Mesenchymal stem cell (in vitro differentiated cells and primary cell): ENCODE results near the gene ELMO1.

Experiments
- DNase-seq: peaks from one replicate; pipeline ENCODE4 v3.0.0-alpha.2; 2013
- H2AFZ ChIP-seq: one replicate; pipeline ENCODE4 v1.6.1; 2013; ENCODE audit warnings: low read depth, mild to moderate bottlenecking, control low read depth, inconsistent platforms, low read length, moderate library complexity
- H2AK5ac ChIP-seq: 2 replicates; pipeline ENCODE4 v1.6.1; 2013; ENCODE audit warnings: low read length, moderate library complexity, mild to moderate bottlenecking, inconsistent platforms; ENCODE audit not compliant: severe bottlenecking
- H2BK120ac ChIP-seq: one replicate; pipeline ENCODE4 v1.6.1; 2013; ENCODE audit warnings: low read depth, mild to moderate bottlenecking, inconsistent platforms, low read length, moderate library complexity
- H2BK12ac ChIP-seq, 2 experiments: one replicate each; pipeline ENCODE4 v1.6.1; 2013; ENCODE audit warnings: inconsistent platforms in 2 of 2, low read length in 2 of 2, mild to moderate bottlenecking in 2 of 2, moderate library complexity in 2 of 2, control low read depth in 1 of 2
- H2BK15ac ChIP-seq: one replicate; pipeline ENCODE4 v1.6.1; 2013; ENCODE audit warnings: mild to moderate bottlenecking, low read depth, inconsistent platforms; ENCODE audit not compliant: poor library complexity, severe bottlenecking
- H2BK5ac ChIP-seq: 2 replicates; pipeline ENCODE4 v1.6.1; 2013; ENCODE audit warnings: low read depth, mild to moderate bottlenecking, low read length, control low read depth, inconsistent platforms; ENCODE audit not compliant: poor library complexity, severe bottlenecking
- H3K14ac ChIP-seq, 2 experiments: one replicate each; pipeline ENCODE4 v1.6.1; 2013; ENCODE audit warnings: inconsistent platforms in 2 of 2, low read length in 2 of 2, control low read depth in 1 of 2, mild to moderate bottlenecking in 1 of 2, moderate library complexity in 1 of 2
- H3K18ac ChIP-seq, 2 experiments: one replicate each; pipeline ENCODE4 v1.6.1; 2013; ENCODE audit warnings: inconsistent platforms in 2 of 2, low read length in 2 of 2, control low read depth in 1 of 2, low read depth in 1 of 2, mild to moderate bottlenecking in 1 of 2
- H3K23ac ChIP-seq, 2 experiments: one replicate each; pipeline ENCODE4 v1.6.1; 2013; ENCODE audit warnings: inconsistent platforms in 2 of 2, low read length in 2 of 2, mild to moderate bottlenecking in 2 of 2, moderate library complexity in 2 of 2, control low read depth in 1 of 2
- H3K27ac ChIP-seq: 2 replicates; pipeline ENCODE4 v1.5.1; 2013; ENCODE audit warnings: mild to moderate bottlenecking, moderate library complexity, low read length, control low read depth, inconsistent platforms; ENCODE audit not compliant: poor library complexity, severe bottlenecking
- H3K27me3 ChIP-seq, 2 experiments: 2 replicates each; pipeline versions ENCODE4 v1.6.1 to v1.7.0; 2013; ENCODE audit warnings: low read length in 2 of 2, mild to moderate bottlenecking in 2 of 2, moderate library complexity in 2 of 2, control low read depth in 1 of 2, inconsistent platforms in 1 of 2; ENCODE audit not compliant: control insufficient read depth in 1 of 2, insufficient read depth in 1 of 2
- H3K36me3 ChIP-seq, 2 experiments: 2 replicates each; pipeline versions ENCODE4 v1.6.1 to v1.7.0; 2013; ENCODE audit warnings: low read length in 2 of 2, control low read depth in 1 of 2, inconsistent platforms in 1 of 2, low read depth in 1 of 2, mild to moderate bottlenecking in 1 of 2; ENCODE audit not compliant: insufficient read depth in 2 of 2, control insufficient read depth in 1 of 2
- H3K4ac ChIP-seq, 2 experiments: one replicate each; pipeline ENCODE4 v1.6.1; 2013; ENCODE audit warnings: inconsistent platforms in 2 of 2, low read length in 2 of 2, mild to moderate bottlenecking in 2 of 2, moderate library complexity in 2 of 2, control low read depth in 1 of 2, low read depth in 1 of 2
- H3K4me1 ChIP-seq: 2 replicates; pipeline ENCODE4 v1.6.1; 2013; ENCODE audit warnings: low read depth, low read length, control low read depth; ENCODE audit not compliant: control insufficient read depth, insufficient read depth
- H3K4me2 ChIP-seq: 2 replicates; pipeline ENCODE4 v1.6.1; 2013; ENCODE audit warnings: low read length, mild to moderate bottlenecking, inconsistent platforms; ENCODE audit not compliant: poor library complexity, severe bottlenecking
- H3K4me3 ChIP-seq, 2 experiments: 2 replicates each; pipeline versions ENCODE4 v1.5.1 to v1.7.0; 2013; ENCODE audit warnings: low read length in 2 of 2, mild to moderate bottlenecking in 2 of 2, control low read depth in 1 of 2, low read depth in 1 of 2; ENCODE audit not compliant: insufficient read depth in 1 of 2
- H3K79me1 ChIP-seq: replicated peaks from 2 replicates; pipeline ENCODE4 v1.6.1; 2013; ENCODE audit warnings: mild to moderate bottlenecking, control low read depth, low read length, inconsistent platforms; ENCODE audit not compliant: poor library complexity, severe bottlenecking
- H3K9ac ChIP-seq: 2 replicates; pipeline ENCODE4 v1.7.0; 2013; ENCODE audit warnings: mild to moderate bottlenecking, low read length, moderate library complexity
- H3K9me3 ChIP-seq: 2 replicates; pipeline ENCODE4 v1.7.0; 2013; ENCODE audit warnings: mild to moderate bottlenecking, low read length; ENCODE audit not compliant: control insufficient read depth
- H4K8ac ChIP-seq: one replicate; pipeline ENCODE4 v1.6.1; 2013; ENCODE audit warnings: inconsistent platforms, mild to moderate bottlenecking, low read length, moderate library complexity
- H4K91ac ChIP-seq: one replicate; pipeline ENCODE4 v1.6.1; 2013; ENCODE audit warnings: mild to moderate bottlenecking, low read length, inconsistent platforms
- WGBS: methylation state at CpG from one replicate; pipeline ENCODE4 v1.1.7; 2013; ENCODE audit warnings: mixed read lengths; 5-methylcytosine and 5-hydroxymethylcytosine counted together

The ELMO1 gene

GRCh38 chr7:36871355-36871738 is 577.3 kb downstream of the ELMO1 start:
- H2BK5ac ChIP-seq, result no peak overlapping the region
- H3K9me3 ChIP-seq, result no peaks in the 10 kb centered on the region
- H3K23ac ChIP-seq, result no peak overlapping the region
- H3K4me1 ChIP-seq, result peaks cover 6% of the 10 kb centered on the region
- H2BK120ac ChIP-seq, result no peak overlapping the region
- no peak overlapping the region for H3K14ac ChIP-seq
- no peak overlapping the region for H3K4me3 ChIP-seq
- no peak overlapping the region for H2AK5ac ChIP-seq
- WGBS, result 100% methylated on average over 1 of the region's 1 CpG
- H2BK12ac ChIP-seq, result no peak overlapping the region
- no peak overlapping the region for H2AFZ ChIP-seq
- DNase-seq, result no peak
- no peak overlapping the region for H3K4me2 ChIP-seq
- H4K91ac ChIP-seq, result no peak overlapping the region
- no peak overlapping the region for H4K8ac ChIP-seq
- no peaks in the 10 kb centered on the region for H3K36me3 ChIP-seq
- H3K27ac ChIP-seq, result no peak overlapping the region
- no peak overlapping the region for H3K4ac ChIP-seq
- no peaks in the 10 kb centered on the region for H3K79me1 ChIP-seq
- peaks cover 0 to 10% of the 10 kb centered on the region in 2 experiments for H3K27me3 ChIP-seq
- H3K18ac ChIP-seq, result no peak overlapping the region
- H2BK15ac ChIP-seq, result no peak overlapping the region
- H3K9ac ChIP-seq, result no peak overlapping the region

- DNase-seq, result no peak
- H3K4me1 ChIP-seq, result peaks cover 6% of the 10 kb centered on the region
- H3K79me1 ChIP-seq, result no peaks in the 10 kb centered on the region
- no peak overlapping the region for H2AFZ ChIP-seq
- peaks cover 0 to 10% of the 10 kb centered on the region in 2 experiments for H3K27me3 ChIP-seq
- no peak overlapping the region for H2BK12ac ChIP-seq
- H3K36me3 ChIP-seq, result no peaks in the 10 kb centered on the region
- no peak overlapping the region for H2AK5ac ChIP-seq
- no peak overlapping the region for H2BK120ac ChIP-seq
- 97% methylated on average over 1 of the region's 1 CpG for WGBS
- no peak overlapping the region for H3K18ac ChIP-seq
- H2BK5ac ChIP-seq, result no peak overlapping the region
- H4K8ac ChIP-seq, result no peak overlapping the region
- H3K4me3 ChIP-seq, result no peak overlapping the region
- H3K14ac ChIP-seq, result no peak overlapping the region
- no peak overlapping the region for H3K27ac ChIP-seq
- H3K23ac ChIP-seq, result no peak overlapping the region
- H3K9ac ChIP-seq, result no peak overlapping the region
- no peak overlapping the region for H2BK15ac ChIP-seq
- H3K4me2 ChIP-seq, result no peak overlapping the region
- H4K91ac ChIP-seq, result no peak overlapping the region
- no peak overlapping the region for H3K4ac ChIP-seq
- H3K9me3 ChIP-seq, result no peaks in the 10 kb centered on the region
Measured at GRCh38 chr7:36870625-36871354, 577.9 kb downstream of the ELMO1 start.

DNA sequence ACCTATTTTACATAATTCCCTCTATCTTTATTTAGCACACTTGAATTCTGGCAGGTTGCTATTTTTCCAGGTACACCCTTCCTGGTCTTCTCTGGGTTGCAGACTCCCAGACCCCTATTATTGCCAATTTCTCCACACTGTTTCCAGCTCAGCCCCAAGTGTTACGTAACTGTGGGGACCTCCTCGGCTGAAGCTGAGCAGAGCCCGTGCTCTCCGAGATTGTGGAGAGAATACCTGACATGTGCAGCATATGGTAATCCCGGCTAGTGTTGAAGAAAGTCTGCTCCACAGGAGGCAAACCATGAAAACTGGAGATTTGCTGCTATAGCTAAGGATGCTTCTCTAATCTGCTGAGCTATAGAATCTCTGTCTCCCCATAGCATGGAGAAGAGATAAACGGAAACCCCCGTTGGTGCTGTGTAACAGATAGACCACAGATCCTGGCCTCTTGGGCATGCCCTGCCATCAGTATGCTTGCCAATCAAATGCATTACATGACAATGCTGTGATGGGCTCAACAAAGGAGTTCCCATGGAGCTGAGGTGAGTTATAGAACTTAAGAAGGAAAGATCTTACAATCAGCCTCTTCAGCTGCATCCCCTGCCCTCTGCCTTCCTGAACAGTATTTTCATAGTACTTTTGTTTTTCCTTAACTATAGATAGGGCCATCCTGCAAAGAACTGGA is 579.8 kb downstream of the ELMO1 start:
- no peak overlapping the region for H3K27ac ChIP-seq
- no peaks in the 10 kb centered on the region for H3K9me3 ChIP-seq
- H2AK5ac ChIP-seq, result no peak overlapping the region
- H3K23ac ChIP-seq, result no peak overlapping the region
- no peak overlapping the region for H3K18ac ChIP-seq
- no peak overlapping the region for H3K14ac ChIP-seq
- H3K9ac ChIP-seq, result no peak overlapping the region
- H4K8ac ChIP-seq, result no peak overlapping the region
- no peak overlapping the region for H3K4me3 ChIP-seq
- peaks cover 2% of the 10 kb centered on the region for H3K4me1 ChIP-seq
- H3K27me3 ChIP-seq, result peaks cover 0 to 10% of the 10 kb centered on the region in 2 experiments
- no peak overlapping the region for H2BK120ac ChIP-seq
- H3K79me1 ChIP-seq, result no peaks in the 10 kb centered on the region
- H2BK15ac ChIP-seq, result no peak overlapping the region
- H3K4me2 ChIP-seq, result no peak overlapping the region
- H3K4ac ChIP-seq, result no peak overlapping the region
- H2AFZ ChIP-seq, result no peak overlapping the region
- H2BK5ac ChIP-seq, result no peak overlapping the region
- H2BK12ac ChIP-seq, result no peak overlapping the region
- 95% methylated on average over 7 of the region's 7 CpGs for WGBS
- no peak overlapping the region for H4K91ac ChIP-seq
- H3K36me3 ChIP-seq, result no peaks in the 10 kb centered on the region
- DNase-seq, result no peak

DNA sequence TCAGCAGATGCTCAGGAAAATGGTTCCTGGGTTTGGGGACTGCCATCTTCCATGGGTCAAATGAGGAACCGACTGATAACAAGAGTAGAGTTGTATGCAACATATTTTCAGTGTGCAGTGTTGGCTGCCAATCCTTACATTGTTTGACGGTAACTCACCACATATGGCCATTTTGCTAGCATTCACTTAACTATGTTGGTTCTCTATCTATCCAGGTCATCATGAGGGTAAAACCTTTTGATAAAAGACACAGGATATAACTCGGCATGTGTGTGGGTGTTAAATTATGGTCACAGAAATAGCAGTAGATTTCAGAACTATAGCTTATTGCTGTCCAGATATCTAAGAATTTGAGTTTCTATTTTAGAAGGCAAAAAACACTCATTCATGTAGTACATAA is 583.6 kb downstream of the ELMO1 start:
- no peak overlapping the region for H3K4ac ChIP-seq
- H3K23ac ChIP-seq, result no peak overlapping the region
- H3K18ac ChIP-seq, result no peak overlapping the region
- H3K4me1 ChIP-seq, result peaks cover 2% of the 10 kb centered on the region
- no peak overlapping the region for H2AFZ ChIP-seq
- H3K4me3 ChIP-seq, result no peak overlapping the region
- H2BK12ac ChIP-seq, result no peak overlapping the region
- H3K27ac ChIP-seq, result no peak overlapping the region
- no peak for DNase-seq
- H3K4me2 ChIP-seq, result no peak overlapping the region
- no peak overlapping the region for H4K8ac ChIP-seq
- peak overlapping the region in 1 of 2 experiments; percentile 88 for H3K14ac ChIP-seq
- no peak overlapping the region for H2BK5ac ChIP-seq
- H3K9me3 ChIP-seq, result no peaks in the 10 kb centered on the region
- H3K79me1 ChIP-seq, result no peaks in the 10 kb centered on the region
- peaks cover 0 to 5% of the 10 kb centered on the region in 2 experiments for H3K27me3 ChIP-seq
- no peak overlapping the region for H4K91ac ChIP-seq
- WGBS, result no CpG with 5 or more reads among the region's 3 CpGs
- H2AK5ac ChIP-seq, result no peak overlapping the region
- H2BK15ac ChIP-seq, result no peak overlapping the region
- no peak overlapping the region for H2BK120ac ChIP-seq
- no peak overlapping the region for H3K9ac ChIP-seq
- H3K36me3 ChIP-seq, result no peaks in the 10 kb centered on the region
